GM12878 (cell line): Measurements from ENCODE around the gene ARL6IP5.

Experiments
- CHD4 ChIP-seq: fragments of 200-600 bp; sonication (generic); IDR thresholded peaks from 2 replicates; pipeline ENCODE4 v1.6.1; 2016; ENCODE audit warnings: mild to moderate bottlenecking
- POLR2A ChIP-seq: IDR thresholded peaks from 2 replicates; pipeline ENCODE4 v1.6.1; 2011; ENCODE audit warnings: low read depth, mild to moderate bottlenecking, low read length
- RELA ChIP-seq: fragments of 450-650 bp; IDR thresholded peaks from 2 replicates; pipeline ENCODE4 v1.8.0; 2014; ENCODE audit warnings: borderline replicate concordance; ENCODE audit not compliant: partially characterized antibody
- TAF1 ChIP-seq: IDR thresholded peaks from 2 replicates; pipeline ENCODE4 v1.6.1; 2011; ENCODE audit warnings: mild to moderate bottlenecking, low read depth, low read length, borderline replicate concordance
- YY1 ChIP-seq: IDR thresholded peaks from 2 replicates; pipeline ENCODE4 v1.6.1; 2011; ENCODE audit warnings: low read depth, mild to moderate bottlenecking, low read length
- TF ChIP-seq, protein P1 (sequence below), 3 experiments: IDR thresholded peaks in 2 of 3; conservative IDR thresholded peaks in 1 of 3; 2 replicates each; pipeline ENCODE4 v1.5.1; 2011; ENCODE audit warnings: low read depth in 3 of 3, low read length in 3 of 3, mild to moderate bottlenecking in 3 of 3, control low read depth in 2 of 3, moderate library complexity in 2 of 3, inconsistent platforms in 1 of 3, mixed read lengths in 1 of 3; ENCODE audit not compliant: control insufficient read depth in 2 of 3, insufficient read depth in 1 of 3; ENCODE audit errors: extremely low read depth in 1 of 3
- TF ChIP-seq, protein P2 (sequence below): IDR thresholded peaks from 2 replicates; pipeline ENCODE4 v1.6.1; 2011; ENCODE audit warnings: borderline replicate concordance, low read depth, mild to moderate bottlenecking, moderate library complexity, mixed read lengths, low read length; ENCODE audit not compliant: insufficient read depth; ENCODE audit errors: extremely low read length
- TF ChIP-seq, protein P3 (sequence below): IDR thresholded peaks from 2 replicates; pipeline ENCODE4 v1.6.1; 2012; ENCODE audit warnings: low read depth, low read length, improper control_type of control experiment

DNA sequence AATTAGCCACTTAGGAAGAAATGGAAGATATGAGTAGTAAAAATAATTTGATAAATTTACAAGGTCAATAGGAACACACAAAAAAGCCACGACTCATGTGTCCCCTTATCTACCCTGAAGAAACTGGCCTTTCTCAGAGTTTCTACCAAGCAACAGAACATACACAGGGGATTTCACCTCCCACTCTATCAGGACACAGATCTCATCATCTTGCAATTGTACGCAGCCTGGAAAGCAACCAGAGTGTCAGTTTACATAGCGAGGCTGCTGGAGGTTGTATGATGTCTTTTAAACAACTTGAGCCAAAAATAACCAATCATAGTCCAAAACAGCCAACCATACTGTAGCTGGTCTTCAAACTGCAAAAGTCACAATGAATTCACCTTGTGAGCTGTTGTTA lies 57.4 kb downstream of the ARL6IP5 start:
- TF ChIP-seq RELA (no peak), YY1 (no peak), CHD4 (no peak), TAF1 (no peak), POLR2A (no peak)
- TF ChIP-seq, protein P1, sequence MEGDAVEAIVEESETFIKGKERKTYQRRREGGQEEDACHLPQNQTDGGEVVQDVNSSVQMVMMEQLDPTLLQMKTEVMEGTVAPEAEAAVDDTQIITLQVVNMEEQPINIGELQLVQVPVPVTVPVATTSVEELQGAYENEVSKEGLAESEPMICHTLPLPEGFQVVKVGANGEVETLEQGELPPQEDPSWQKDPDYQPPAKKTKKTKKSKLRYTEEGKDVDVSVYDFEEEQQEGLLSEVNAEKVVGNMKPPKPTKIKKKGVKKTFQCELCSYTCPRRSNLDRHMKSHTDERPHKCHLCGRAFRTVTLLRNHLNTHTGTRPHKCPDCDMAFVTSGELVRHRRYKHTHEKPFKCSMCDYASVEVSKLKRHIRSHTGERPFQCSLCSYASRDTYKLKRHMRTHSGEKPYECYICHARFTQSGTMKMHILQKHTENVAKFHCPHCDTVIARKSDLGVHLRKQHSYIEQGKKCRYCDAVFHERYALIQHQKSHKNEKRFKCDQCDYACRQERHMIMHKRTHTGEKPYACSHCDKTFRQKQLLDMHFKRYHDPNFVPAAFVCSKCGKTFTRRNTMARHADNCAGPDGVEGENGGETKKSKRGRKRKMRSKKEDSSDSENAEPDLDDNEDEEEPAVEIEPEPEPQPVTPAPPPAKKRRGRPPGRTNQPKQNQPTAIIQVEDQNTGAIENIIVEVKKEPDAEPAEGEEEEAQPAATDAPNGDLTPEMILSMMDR (IDR thresholded peaks at IDR 0.05 in 2 of 3, conservative IDR thresholded peaks at IDR 0.05 in 1 of 3; ENCODE audit: control insufficient read depth in 2 of 3, extremely low read depth in 1 of 3, insufficient read depth in 1 of 3, low read depth in 3 of 3, low read length in 3 of 3): no peak
- TF ChIP-seq, protein P2, sequence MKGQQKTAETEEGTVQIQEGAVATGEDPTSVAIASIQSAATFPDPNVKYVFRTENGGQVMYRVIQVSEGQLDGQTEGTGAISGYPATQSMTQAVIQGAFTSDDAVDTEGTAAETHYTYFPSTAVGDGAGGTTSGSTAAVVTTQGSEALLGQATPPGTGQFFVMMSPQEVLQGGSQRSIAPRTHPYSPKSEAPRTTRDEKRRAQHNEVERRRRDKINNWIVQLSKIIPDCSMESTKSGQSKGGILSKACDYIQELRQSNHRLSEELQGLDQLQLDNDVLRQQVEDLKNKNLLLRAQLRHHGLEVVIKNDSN: no peak
- TF ChIP-seq, protein P3, sequence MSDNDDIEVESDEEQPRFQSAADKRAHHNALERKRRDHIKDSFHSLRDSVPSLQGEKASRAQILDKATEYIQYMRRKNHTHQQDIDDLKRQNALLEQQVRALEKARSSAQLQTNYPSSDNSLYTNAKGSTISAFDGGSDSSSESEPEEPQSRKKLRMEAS: no peak
